GM18909 (cell line): ENCODE measurements around the gene VEGFC.

Source experiments
- ATAC-seq: cut with Tn5 transposase; IDR thresholded peaks from one replicate; pipeline ENCODE4 v1.9.1; 2021; ENCODE audit warnings: mild to moderate bottlenecking; ENCODE audit not compliant: unreplicated experiment, poor library complexity

The VEGFC gene

GRCh38 chr4:176635372-176636261 is 157.1 kb downstream of the VEGFC start:
- ATAC-seq = no peak
